ENCODE data around the gene EXOC6B. TPM values are rescaled to one million over a fixed set of nuclear protein-coding genes. Genes with fewer than 3 reads are reported as not detected.

The EXOC6B gene
- total and polyA plus RNA-seq, 2 donors from 2014 or later = 5.9 to 31.3 TPM

GRCh38 chr2:72483346-72483745, 342.5 kb downstream of the EXOC6B start:
- Histone ChIP-seq H3K9ac (ENCODE audit: low read length in 3 of 3) (no peak overlapping the region), H3K36me3 (ENCODE audit: control insufficient read depth in 2 of 3, insufficient read depth in 3 of 3, low read length in 3 of 3) (no peaks in the 10 kb centered on the region), H3K4me1 (ENCODE audit: control insufficient read depth in 2 of 3, insufficient read depth in 2 of 3, low read depth in 1 of 3, low read length in 3 of 3) (no peaks in the 10 kb centered on the region), H3K27me3 (ENCODE audit: control insufficient read depth, insufficient read depth, low read length) (no peaks in the 10 kb centered on the region), H3K27ac (ENCODE audit: low read depth in 2 of 2, low read length in 2 of 2) (no peak overlapping the region), H3K9me3 (ENCODE audit: control insufficient read depth in 2 of 3, insufficient read depth in 1 of 3, low read length in 3 of 3) (no peaks in the 10 kb centered on the region), H3K4me3 (ENCODE audit: low read length in 3 of 3) (no peak overlapping the region)
- intact Hi-C loops (cut with DNase I) = no loop called here
- FAIRE-seq (no peak), DNase-seq (no peak)
- TF ChIP-seq CTCF (IDR thresholded peaks at IDR 0.05; ENCODE audit: borderline replicate concordance, extremely low read depth, insufficient read depth) = no peak

GRCh38 chr2:72475246-72475645, 350.6 kb downstream of the EXOC6B start:
- FAIRE-seq = no peak
- Histone ChIP-seq H3K9me3 (ENCODE audit: control insufficient read depth in 2 of 3, insufficient read depth in 1 of 3, low read length in 3 of 3) (no peaks in the 10 kb centered on the region), H3K4me3 (ENCODE audit: low read length in 3 of 3) (no peak overlapping the region), H3K27me3 (ENCODE audit: control insufficient read depth, insufficient read depth, low read length) (no peaks in the 10 kb centered on the region), H3K27ac (ENCODE audit: low read depth in 2 of 2, low read length in 2 of 2) (no peak overlapping the region), H3K36me3 (ENCODE audit: control insufficient read depth in 2 of 3, insufficient read depth in 3 of 3, low read length in 3 of 3) (peaks cover 0 to 2% (median 0%) of the 10 kb centered on the region in 3 donors), H3K4me1 (ENCODE audit: control insufficient read depth in 2 of 3, insufficient read depth in 2 of 3, low read depth in 1 of 3, low read length in 3 of 3) (no peaks in the 10 kb centered on the region), H3K9ac (ENCODE audit: low read length in 3 of 3) (no peak overlapping the region)
- no peak for TF ChIP-seq CTCF (IDR thresholded peaks at IDR 0.05; ENCODE audit: borderline replicate concordance, extremely low read depth, insufficient read depth)
- no peak for DNase-seq
- intact Hi-C loops (cut with DNase I) = no loop called here

- DNase-seq = no peak
- Histone ChIP-seq H3K4me3 (ENCODE audit: low read length in 3 of 3) (no peak overlapping the region), H3K36me3 (ENCODE audit: control insufficient read depth in 2 of 3, insufficient read depth in 3 of 3, low read length in 3 of 3) (no peaks in the 10 kb centered on the region), H3K4me1 (ENCODE audit: control insufficient read depth in 2 of 3, insufficient read depth in 2 of 3, low read depth in 1 of 3, low read length in 3 of 3) (no peaks in the 10 kb centered on the region), H3K9me3 (ENCODE audit: control insufficient read depth in 2 of 3, insufficient read depth in 1 of 3, low read length in 3 of 3) (peaks cover 0 to 3% (median 0%) of the 10 kb centered on the region in 3 donors), H3K27me3 (ENCODE audit: control insufficient read depth, insufficient read depth, low read length) (no peaks in the 10 kb centered on the region), H3K27ac (ENCODE audit: low read depth in 2 of 2, low read length in 2 of 2) (no peak overlapping the region), H3K9ac (ENCODE audit: low read length in 3 of 3) (no peak overlapping the region)
- intact Hi-C loops (cut with DNase I) = no loop called here
- no peak for TF ChIP-seq CTCF (IDR thresholded peaks at IDR 0.05; ENCODE audit: borderline replicate concordance, extremely low read depth, insufficient read depth)
- no peak for FAIRE-seq
Observed at GRCh38 chr2:72457801-72458516, 367.9 kb downstream of the EXOC6B start.
